Measurements from ENCODE around the gene UBE2QL1.

- TF ChIP-seq, protein P1, sequence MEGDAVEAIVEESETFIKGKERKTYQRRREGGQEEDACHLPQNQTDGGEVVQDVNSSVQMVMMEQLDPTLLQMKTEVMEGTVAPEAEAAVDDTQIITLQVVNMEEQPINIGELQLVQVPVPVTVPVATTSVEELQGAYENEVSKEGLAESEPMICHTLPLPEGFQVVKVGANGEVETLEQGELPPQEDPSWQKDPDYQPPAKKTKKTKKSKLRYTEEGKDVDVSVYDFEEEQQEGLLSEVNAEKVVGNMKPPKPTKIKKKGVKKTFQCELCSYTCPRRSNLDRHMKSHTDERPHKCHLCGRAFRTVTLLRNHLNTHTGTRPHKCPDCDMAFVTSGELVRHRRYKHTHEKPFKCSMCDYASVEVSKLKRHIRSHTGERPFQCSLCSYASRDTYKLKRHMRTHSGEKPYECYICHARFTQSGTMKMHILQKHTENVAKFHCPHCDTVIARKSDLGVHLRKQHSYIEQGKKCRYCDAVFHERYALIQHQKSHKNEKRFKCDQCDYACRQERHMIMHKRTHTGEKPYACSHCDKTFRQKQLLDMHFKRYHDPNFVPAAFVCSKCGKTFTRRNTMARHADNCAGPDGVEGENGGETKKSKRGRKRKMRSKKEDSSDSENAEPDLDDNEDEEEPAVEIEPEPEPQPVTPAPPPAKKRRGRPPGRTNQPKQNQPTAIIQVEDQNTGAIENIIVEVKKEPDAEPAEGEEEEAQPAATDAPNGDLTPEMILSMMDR (conservative IDR thresholded peaks at IDR 0.05; ENCODE audit: low read depth, low read length): no peak
- no peak for TF ChIP-seq EZH2 (IDR thresholded peaks at IDR 0.05; ENCODE audit: borderline replicate concordance, low read depth, low read length, poor library complexity, severe bottlenecking)
These were observed 92.8 kb downstream of the UBE2QL1 start for GRCh38 chr5:6541256-6542013.
